C4-2B (cell line): Measurements from ENCODE around the gene ORC3.

ENCODE experiments used
- ZFX ChIP-seq: fragments of 450-650 bp; IDR thresholded peaks from 2 replicates; pipeline ENCODE4 v1.6.1; 2017
- TF ChIP-seq, protein P1 (sequence below): fragments of 450-650 bp; conservative IDR thresholded peaks from 2 replicates; pipeline ENCODE4 v1.5.1; 2017; ENCODE audit warnings: mild to moderate bottlenecking

- TF ChIP-seq, protein P1, sequence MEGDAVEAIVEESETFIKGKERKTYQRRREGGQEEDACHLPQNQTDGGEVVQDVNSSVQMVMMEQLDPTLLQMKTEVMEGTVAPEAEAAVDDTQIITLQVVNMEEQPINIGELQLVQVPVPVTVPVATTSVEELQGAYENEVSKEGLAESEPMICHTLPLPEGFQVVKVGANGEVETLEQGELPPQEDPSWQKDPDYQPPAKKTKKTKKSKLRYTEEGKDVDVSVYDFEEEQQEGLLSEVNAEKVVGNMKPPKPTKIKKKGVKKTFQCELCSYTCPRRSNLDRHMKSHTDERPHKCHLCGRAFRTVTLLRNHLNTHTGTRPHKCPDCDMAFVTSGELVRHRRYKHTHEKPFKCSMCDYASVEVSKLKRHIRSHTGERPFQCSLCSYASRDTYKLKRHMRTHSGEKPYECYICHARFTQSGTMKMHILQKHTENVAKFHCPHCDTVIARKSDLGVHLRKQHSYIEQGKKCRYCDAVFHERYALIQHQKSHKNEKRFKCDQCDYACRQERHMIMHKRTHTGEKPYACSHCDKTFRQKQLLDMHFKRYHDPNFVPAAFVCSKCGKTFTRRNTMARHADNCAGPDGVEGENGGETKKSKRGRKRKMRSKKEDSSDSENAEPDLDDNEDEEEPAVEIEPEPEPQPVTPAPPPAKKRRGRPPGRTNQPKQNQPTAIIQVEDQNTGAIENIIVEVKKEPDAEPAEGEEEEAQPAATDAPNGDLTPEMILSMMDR, result no peak
- no peak for TF ChIP-seq ZFX
Observed at GRCh38 chr6:87628424-87628823, 38.5 kb downstream of the ORC3 start.
